ENCODE data around the gene ME2. TPM values are rescaled to one million over a fixed set of nuclear protein-coding genes. Genes with fewer than 3 reads are reported as not detected.
A peak's percentile ranks its signal among the peaks of the same experiment; 100 is the strongest.

ME2 gene
- total RNA-seq, 1 experiment from 2014 or later, result 49.4 TPM

- H2BK5ac ChIP-seq (ENCODE audit: insufficient read length, low read length), result no peak overlapping the region
- H3K4me2 ChIP-seq (ENCODE audit: insufficient read depth, insufficient read length, low read length), result no peak overlapping the region
- no peak overlapping the region for H4K8ac ChIP-seq (replicated peaks; ENCODE audit: insufficient read length, low read depth, low read length)
- H4K20me1 ChIP-seq (ENCODE audit: control insufficient read depth, insufficient read depth, insufficient read length), result no peaks in the 10 kb centered on the region
- H2BK15ac ChIP-seq (ENCODE audit: low read depth, low read length), result no peak overlapping the region
- H2BK12ac ChIP-seq (ENCODE audit: insufficient read length, low read depth, low read length), result no peak overlapping the region
- H2BK120ac ChIP-seq (ENCODE audit: low read depth, low read length, poor library complexity, severe bottlenecking), result no peak overlapping the region
- Mint-ChIP-seq H3K27ac (peak overlapping the region in 1 of 3 experiments; percentile 3; a peak in 2 of 7 replicates), H3K36me3 (ENCODE audit: insufficient read depth in 1 of 3, low read depth in 3 of 3) (peaks cover 38 to 57% (median 41%) of the 10 kb centered on the region in 3 experiments), H3K4me3 (no peak overlapping the region), H3K9me3 (peaks cover 10 to 20% of the 10 kb centered on the region in 2 experiments), H3K27me3 (ENCODE audit: low read depth) (no peaks in the 10 kb centered on the region), H3K4me1 (peaks cover 8 to 11% of the 10 kb centered on the region in 2 experiments)
- H2BK20ac ChIP-seq (ENCODE audit: low read depth, low read length, poor library complexity, severe bottlenecking), result no peak overlapping the region
- H3K27ac ChIP-seq (ENCODE audit: insufficient read length, low read depth, low read length), result no peak overlapping the region
- H3K79me2 ChIP-seq (ENCODE audit: insufficient read depth, low read length), result peaks cover 3% of the 10 kb centered on the region; the same call in 1 of the 2 replicates
- no peaks in the 10 kb centered on the region for H3K79me1 ChIP-seq (ENCODE audit: insufficient read depth, low read depth, low read length, poor library complexity, severe bottlenecking)
- no peak overlapping the region for H3K4ac ChIP-seq (ENCODE audit: low read depth, low read length)
- H2AK5ac ChIP-seq (ENCODE audit: insufficient read length, low read length), result no peak overlapping the region
- no peak overlapping the region for H3K23ac ChIP-seq (ENCODE audit: insufficient read length, low read depth, low read length)
- no peak for TF ChIP-seq CTCF (conservative IDR thresholded peaks at IDR 0.05)
- H3K56ac ChIP-seq (ENCODE audit: insufficient read length, low read depth, low read length), result no peak overlapping the region
- no peak overlapping the region for H4K91ac ChIP-seq (ENCODE audit: insufficient read length, low read depth, low read length)
- H3K27me3 ChIP-seq (ENCODE audit: insufficient read depth, low read length), result no peaks in the 10 kb centered on the region
- no peaks in the 10 kb centered on the region; the same call in 1 of the 2 replicates for H3K4me1 ChIP-seq (ENCODE audit: insufficient read depth, low read length)
- no peak overlapping the region for H3K14ac ChIP-seq (ENCODE audit: insufficient read depth, low read length)
- WGBS (ENCODE audit: extremely low coverage, insufficient read length, low lambda C conversion rate), result no CpG with 5 or more reads among the region's 1 CpG
- H4K5ac ChIP-seq (ENCODE audit: insufficient read length, low read depth, low read length), result no peak overlapping the region
- H3K9ac ChIP-seq (ENCODE audit: extremely low read depth, insufficient read length, low read length), result no peak overlapping the region
- H3K18ac ChIP-seq (ENCODE audit: insufficient read length, low read depth, low read length), result no peak overlapping the region
- no peaks in the 10 kb centered on the region for H3K23me2 ChIP-seq (ENCODE audit: insufficient read length, low read depth, low read length, poor library complexity, severe bottlenecking)
- H3K9me3 ChIP-seq (ENCODE audit: control insufficient read depth, low read depth, low read length), result no peaks in the 10 kb centered on the region
- no peak overlapping the region for H3T11ph ChIP-seq (ENCODE audit: low read length)
- H2AFZ ChIP-seq (ENCODE audit: low read length), result no peak overlapping the region
- DNase-seq, result no peak
Observed at GRCh38 chr18:50896093-50896492, 17.2 kb downstream of the ME2 start.

All from H9 (cell line).